Esophagus muscularis mucosa (tissue), 4 donors: ENCODE measurements around the gene SRD5A1.

Experiments
- CTCF ChIP-seq, 3 experiments: fragments of 200-600 bp in 2 of 3; fragments of 450-650 bp in 1 of 3; sonication (generic) in 2 of 3; IDR thresholded peaks; one replicate each; pipeline ENCODE4 v1.5.1; 2017 to 2019; ENCODE audit warnings: antibody characterized with exemption in 3 of 3, mild to moderate bottlenecking in 2 of 3, moderate library complexity in 1 of 3
- EP300 ChIP-seq: sonication (generic); formaldehyde crosslinking; IDR thresholded peaks from one replicate; pipeline ENCODE4 v1.6.1; 2017; ENCODE audit warnings: antibody characterized with exemption
- POLR2AphosphoS5 ChIP-seq, 2 donors: sonication (generic); formaldehyde crosslinking; IDR thresholded peaks; one replicate each; pipeline ENCODE4 v1.6.1; 2017; ENCODE audit warnings: antibody characterized with exemption in 2 of 2

GRCh38 chr5:6716629-6717149 lies 83.4 kb downstream of the SRD5A1 start:
- TF ChIP-seq POLR2AphosphoS5 (IDR thresholded peaks at IDR 0.05) (no peak), CTCF (IDR thresholded peaks at IDR 0.05) (no peak), EP300 (no peak)
